ENCODE measurements around the gene TSTD1.

DNA sequence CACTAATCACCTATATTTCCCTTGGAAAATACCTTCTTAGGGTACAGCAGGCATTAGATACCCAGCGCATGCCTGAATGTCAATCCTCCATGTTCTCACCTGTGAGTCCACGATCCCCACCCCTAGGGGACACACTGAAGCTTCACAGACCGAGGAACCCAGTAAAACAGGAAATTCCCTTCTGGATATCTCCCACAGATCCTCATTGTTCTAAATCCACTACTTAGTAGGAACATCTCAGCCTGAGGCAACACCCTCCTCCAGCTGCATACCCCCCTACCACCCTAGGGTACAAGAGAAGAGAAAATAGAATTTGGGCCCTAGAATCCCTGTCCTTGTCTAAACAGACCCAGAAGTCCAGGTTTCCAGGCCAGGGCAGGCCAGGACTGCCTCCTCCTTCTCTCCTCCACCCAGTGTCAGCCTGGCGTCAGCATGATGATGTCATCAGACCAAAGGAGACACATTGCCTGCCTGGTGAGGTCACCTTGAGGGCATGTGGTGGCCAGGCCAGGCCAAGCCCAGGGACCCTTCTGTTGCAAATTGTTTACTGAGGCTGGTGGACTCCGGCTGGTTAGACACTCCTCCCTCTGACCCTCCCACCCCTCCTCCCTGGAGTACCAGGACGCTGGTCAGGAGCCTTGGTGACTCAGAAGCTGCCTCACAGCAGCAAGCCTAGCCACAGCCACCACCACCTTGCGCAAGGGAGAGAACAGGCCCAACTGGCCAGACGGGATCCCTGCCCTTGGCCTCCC, 44.4 kb upstream of the TSTD1 start:
- TF ChIP-seq MAX (IDR thresholded peaks at IDR 0.05) (no peak), POLR2A (IDR thresholded peaks at IDR 0.05; ENCODE audit: borderline replicate concordance, extremely low read depth, insufficient read depth, insufficient read length) (no peak), EZH2 (IDR thresholded peaks at IDR 0.05) (no peak), SP1 (IDR thresholded peaks at IDR 0.05; ENCODE audit: low read depth) (no peak), CEBPB (IDR thresholded peaks at IDR 0.05; ENCODE audit: low read depth) (no peak), FOSL1 (IDR thresholded peaks at IDR 0.05; ENCODE audit: low read depth) (no peak), POLR2AphosphoS5 (IDR thresholded peaks at IDR 0.05; ENCODE audit: low read depth, low read length) (peak; percentile 85)
- TF ChIP-seq, protein P1, sequence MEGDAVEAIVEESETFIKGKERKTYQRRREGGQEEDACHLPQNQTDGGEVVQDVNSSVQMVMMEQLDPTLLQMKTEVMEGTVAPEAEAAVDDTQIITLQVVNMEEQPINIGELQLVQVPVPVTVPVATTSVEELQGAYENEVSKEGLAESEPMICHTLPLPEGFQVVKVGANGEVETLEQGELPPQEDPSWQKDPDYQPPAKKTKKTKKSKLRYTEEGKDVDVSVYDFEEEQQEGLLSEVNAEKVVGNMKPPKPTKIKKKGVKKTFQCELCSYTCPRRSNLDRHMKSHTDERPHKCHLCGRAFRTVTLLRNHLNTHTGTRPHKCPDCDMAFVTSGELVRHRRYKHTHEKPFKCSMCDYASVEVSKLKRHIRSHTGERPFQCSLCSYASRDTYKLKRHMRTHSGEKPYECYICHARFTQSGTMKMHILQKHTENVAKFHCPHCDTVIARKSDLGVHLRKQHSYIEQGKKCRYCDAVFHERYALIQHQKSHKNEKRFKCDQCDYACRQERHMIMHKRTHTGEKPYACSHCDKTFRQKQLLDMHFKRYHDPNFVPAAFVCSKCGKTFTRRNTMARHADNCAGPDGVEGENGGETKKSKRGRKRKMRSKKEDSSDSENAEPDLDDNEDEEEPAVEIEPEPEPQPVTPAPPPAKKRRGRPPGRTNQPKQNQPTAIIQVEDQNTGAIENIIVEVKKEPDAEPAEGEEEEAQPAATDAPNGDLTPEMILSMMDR (IDR thresholded peaks at IDR 0.05 in 2 of 3, conservative IDR thresholded peaks at IDR 0.05 in 1 of 3; ENCODE audit: borderline replicate concordance in 1 of 3, insufficient read depth in 1 of 3, low read depth in 2 of 3, low read length in 2 of 3), result no peak
- TF ChIP-seq, protein P2, sequence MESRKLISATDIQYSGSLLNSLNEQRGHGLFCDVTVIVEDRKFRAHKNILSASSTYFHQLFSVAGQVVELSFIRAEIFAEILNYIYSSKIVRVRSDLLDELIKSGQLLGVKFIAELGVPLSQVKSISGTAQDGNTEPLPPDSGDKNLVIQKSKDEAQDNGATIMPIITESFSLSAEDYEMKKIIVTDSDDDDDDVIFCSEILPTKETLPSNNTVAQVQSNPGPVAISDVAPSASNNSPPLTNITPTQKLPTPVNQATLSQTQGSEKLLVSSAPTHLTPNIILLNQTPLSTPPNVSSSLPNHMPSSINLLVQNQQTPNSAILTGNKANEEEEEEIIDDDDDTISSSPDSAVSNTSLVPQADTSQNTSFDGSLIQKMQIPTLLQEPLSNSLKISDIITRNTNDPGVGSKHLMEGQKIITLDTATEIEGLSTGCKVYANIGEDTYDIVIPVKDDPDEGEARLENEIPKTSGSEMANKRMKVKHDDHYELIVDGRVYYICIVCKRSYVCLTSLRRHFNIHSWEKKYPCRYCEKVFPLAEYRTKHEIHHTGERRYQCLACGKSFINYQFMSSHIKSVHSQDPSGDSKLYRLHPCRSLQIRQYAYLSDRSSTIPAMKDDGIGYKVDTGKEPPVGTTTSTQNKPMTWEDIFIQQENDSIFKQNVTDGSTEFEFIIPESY (IDR thresholded peaks at IDR 0.05; ENCODE audit: extremely low read depth, insufficient replicate concordance, low read length), result peak; percentile 88
